Kidney epithelial cell (primary cell): ENCODE measurements around the gene CLIC4. TPM values are rescaled to one million over a fixed set of nuclear protein-coding genes. Genes with fewer than 3 reads are reported as not detected.
"Not testable (repeated sequence)": the region's sequence is repeated elsewhere in the genome, so short reads cannot be mapped to it uniquely, and the experiment has no call there.

Experiments used
- DNase-seq: peaks from one replicate; pipeline ENCODE4 v3.0.0-alpha.2; 2010; ENCODE audit warnings: low read depth
- H3K27me3 ChIP-seq: 2 replicates; pipeline ENCODE4 v1.6.0; 2011; ENCODE audit warnings: low read length; ENCODE audit not compliant: control insufficient read depth, insufficient read depth
- H3K36me3 ChIP-seq: 2 replicates; pipeline ENCODE4 v1.5.1; 2011; ENCODE audit warnings: low read length; ENCODE audit not compliant: control insufficient read depth, insufficient read depth
- H3K4me3 ChIP-seq: 2 replicates; pipeline ENCODE4 v1.5.1; 2011; ENCODE audit warnings: low read depth, mild to moderate bottlenecking, control low read depth, low read length
- CTCF ChIP-seq: IDR thresholded peaks from 2 replicates; pipeline ENCODE4 v1.5.1; 2011; ENCODE audit warnings: mild to moderate bottlenecking, moderate library complexity, low read length, control low read depth, inconsistent platforms; ENCODE audit not compliant: insufficient read depth, poor library complexity, severe bottlenecking
- total RNA-seq: library from RNA; depleted of rRNA; stranded (reverse); fragments of >200 nt; gene quantifications from 2 replicates; pipeline ENCODE4 v1.2.3, GENCODE V29; 2015

CLIC4 gene
- total RNA-seq, 1 donor from 2014 or later, result 224 TPM

GRCh38 chr1:24717887-24718650 lies 27.2 kb upstream of the CLIC4 start:
- Histone ChIP-seq H3K36me3 (no peaks in the 10 kb centered on the region), H3K4me3 (no peak overlapping the region), H3K27me3 (no peaks in the 10 kb centered on the region)
- TF ChIP-seq CTCF, result no peak
- no peak for DNase-seq

GRCh38 chr1:24720152-24720551 lies 25.1 kb upstream of the CLIC4 start:
- Histone ChIP-seq H3K27me3 (no peaks in the 10 kb centered on the region), H3K36me3 (no peaks in the 10 kb centered on the region), H3K4me3 (no peak overlapping the region)
- TF ChIP-seq CTCF, result no peak
- DNase-seq, result no peak

GRCh38 chr1:24721533-24721932 lies 23.7 kb upstream of the CLIC4 start:
- Histone ChIP-seq H3K4me3 (no peak overlapping the region), H3K36me3 (no peaks in the 10 kb centered on the region), H3K27me3 (no peaks in the 10 kb centered on the region)
- TF ChIP-seq CTCF, result no peak
- no peak for DNase-seq

GRCh38 chr1:24722073-24723035 lies 22.9 kb upstream of the CLIC4 start:
- H3K4me3 ChIP-seq, H3K27me3 ChIP-seq, DNase-seq, H3K36me3 ChIP-seq: not testable (repeated sequence)

GRCh38 chr1:24724345-24725208 lies 20.7 kb upstream of the CLIC4 start:
- no peak for TF ChIP-seq CTCF
- Histone ChIP-seq H3K4me3 (no peak overlapping the region), H3K27me3 (no peaks in the 10 kb centered on the region), H3K36me3 (no peaks in the 10 kb centered on the region)
- DNase-seq, result no peak
